ENCODE measurements around the gene COL8A1.

DNA sequence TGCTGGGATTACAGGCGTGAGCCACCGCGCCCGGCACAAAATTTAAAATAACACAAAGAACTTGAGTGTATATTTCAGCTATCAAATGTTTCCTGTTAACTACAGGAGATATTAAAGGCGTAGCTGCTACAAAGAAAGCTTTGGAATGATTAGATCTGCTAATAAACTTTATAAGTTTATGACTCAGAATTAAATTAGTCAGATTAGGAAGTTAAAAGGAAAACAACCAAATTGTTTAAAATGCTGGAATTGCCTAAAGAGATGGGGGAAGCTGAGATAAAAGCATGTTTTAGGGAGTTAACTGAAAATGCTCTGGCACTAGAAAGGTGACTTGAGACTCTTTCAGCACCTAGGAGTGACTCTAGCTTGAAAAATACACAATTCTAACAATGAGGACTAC is 58.9 kb downstream of the COL8A1 start:
- TF ChIP-seq, protein P1, sequence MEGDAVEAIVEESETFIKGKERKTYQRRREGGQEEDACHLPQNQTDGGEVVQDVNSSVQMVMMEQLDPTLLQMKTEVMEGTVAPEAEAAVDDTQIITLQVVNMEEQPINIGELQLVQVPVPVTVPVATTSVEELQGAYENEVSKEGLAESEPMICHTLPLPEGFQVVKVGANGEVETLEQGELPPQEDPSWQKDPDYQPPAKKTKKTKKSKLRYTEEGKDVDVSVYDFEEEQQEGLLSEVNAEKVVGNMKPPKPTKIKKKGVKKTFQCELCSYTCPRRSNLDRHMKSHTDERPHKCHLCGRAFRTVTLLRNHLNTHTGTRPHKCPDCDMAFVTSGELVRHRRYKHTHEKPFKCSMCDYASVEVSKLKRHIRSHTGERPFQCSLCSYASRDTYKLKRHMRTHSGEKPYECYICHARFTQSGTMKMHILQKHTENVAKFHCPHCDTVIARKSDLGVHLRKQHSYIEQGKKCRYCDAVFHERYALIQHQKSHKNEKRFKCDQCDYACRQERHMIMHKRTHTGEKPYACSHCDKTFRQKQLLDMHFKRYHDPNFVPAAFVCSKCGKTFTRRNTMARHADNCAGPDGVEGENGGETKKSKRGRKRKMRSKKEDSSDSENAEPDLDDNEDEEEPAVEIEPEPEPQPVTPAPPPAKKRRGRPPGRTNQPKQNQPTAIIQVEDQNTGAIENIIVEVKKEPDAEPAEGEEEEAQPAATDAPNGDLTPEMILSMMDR (IDR thresholded peaks at IDR 0.05; ENCODE audit: insufficient read depth, low read length, poor library complexity, severe bottlenecking) = no peak
- no peak for TF ChIP-seq EZH2phosphoT487 (conservative IDR thresholded peaks at IDR 0.05; ENCODE audit: low read length)

Data from SU-DHL-6 (cell line).